Activated CD8-positive, alpha-beta memory T cell treated with anti-CD3 and anti-CD28 coated beads for 1 hour (primary cell): ENCODE data around the gene MEIOC.
"Not testable (repeated sequence)": the region's sequence is repeated elsewhere in the genome, so short reads cannot be mapped to it uniquely, and the experiment has no call there.

Source experiments
- DNase-seq, 2 donors: peaks; one replicate each; pipeline ENCODE4 v3.0.0-alpha.2; 2020; ENCODE audit warnings: low read depth in 1 of 2; ENCODE audit errors: extremely low read depth in 1 of 2

Gene MEIOC

DNA sequence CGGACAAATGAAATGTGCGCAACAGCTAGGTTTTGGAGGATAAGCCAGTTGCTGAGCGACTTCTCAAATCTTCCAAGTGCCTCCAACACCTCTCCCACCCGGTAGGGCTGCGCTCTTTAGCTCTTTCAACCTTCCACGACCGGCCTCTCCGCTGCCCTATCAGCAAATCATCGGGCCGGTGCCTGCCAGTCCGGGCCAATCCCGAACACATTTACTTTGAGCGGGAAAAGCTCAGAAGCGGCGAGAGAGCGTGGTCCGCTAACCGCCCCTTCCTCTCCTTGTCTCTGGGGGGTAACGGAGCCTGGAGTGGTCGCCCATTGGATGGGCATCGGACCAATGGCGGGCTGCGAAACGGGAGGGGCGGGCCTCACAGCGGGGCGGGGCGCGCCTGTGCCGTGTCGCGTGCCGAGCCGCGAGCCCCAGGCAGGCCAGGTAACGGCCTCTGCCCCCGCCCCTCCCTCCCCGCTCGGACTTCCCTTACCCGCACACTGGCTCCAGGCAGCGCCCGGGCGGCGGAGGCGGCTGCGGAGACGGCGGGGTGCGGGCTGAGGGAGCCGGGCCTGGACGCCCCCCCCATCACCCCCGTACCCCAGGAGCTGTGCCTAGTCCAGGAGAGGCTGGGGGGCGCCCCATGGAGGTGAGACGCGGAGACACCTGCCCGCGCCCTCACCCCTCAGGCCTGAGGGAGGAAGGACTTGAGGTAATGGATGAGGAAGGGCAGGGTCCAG, at the start of gene MEIOC:
Gene MEIOC (plus strand): TSS at position 486 of the 728 bp plus-strand sequence. CDS start 146 bp downstream, at position 632.
- DNase-seq = no peak

DNA sequence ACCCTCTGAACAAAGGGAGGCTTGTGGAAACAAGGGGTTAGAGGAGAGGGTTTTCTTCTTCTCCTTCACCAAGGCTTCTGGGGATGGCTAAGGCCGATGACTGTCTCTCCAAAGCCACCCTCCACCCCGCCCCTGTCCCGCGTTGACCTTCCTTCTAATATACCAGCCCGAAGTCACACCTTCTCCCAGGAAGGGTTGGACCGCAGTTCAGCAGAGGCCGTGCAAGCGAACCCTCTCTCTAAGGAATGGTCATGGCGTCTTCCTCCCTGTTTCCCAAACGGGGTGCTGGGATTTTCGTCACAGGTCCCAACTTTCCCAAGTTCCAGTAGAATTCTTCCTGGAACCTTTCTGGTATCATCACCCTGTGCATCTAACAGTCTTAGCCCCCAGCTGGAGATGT, 49.6 kb upstream of the MEIOC start:
- DNase-seq = no peak

DNA sequence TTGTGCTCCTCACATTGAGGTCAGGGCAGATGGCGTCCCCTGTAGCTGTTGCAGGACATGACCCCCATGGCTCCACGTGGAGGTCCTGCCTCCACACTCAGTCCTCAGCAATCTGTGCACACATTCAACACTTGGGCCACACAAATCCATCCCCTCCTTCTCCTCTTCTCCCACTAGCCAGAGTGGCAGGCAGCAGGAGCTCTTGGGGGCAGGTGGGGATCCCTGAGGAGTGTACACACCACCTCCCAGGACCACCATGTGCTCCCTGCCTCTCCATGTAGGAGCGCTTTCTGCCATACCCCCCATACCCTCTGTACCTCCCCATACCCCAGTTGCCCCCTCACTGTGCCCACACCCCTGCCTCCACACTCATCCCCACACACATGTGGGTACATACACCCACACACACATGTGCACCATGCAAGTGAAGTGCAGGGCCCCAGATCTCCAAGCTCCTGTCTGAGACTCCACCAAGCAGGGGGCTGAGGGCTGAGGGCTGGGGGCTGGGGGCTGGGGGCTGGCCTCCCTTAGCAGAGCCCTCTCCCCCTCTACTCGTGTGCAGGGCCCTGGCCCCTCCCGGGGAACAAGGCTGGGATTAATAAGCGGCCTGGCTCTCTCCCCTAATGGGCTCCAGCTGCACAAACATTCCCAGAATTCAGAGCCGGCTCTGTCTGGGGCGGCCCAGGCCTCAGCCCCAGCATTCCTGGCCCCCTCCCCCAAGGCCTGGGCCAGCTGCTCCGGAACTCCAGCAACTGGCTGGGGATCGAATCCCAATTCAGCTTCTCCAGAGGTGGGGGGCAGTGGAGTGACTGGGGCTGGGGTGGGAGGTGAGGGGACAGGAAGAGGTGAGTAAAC, 48.2 kb upstream of the MEIOC start:
- DNase-seq = no peak

DNA sequence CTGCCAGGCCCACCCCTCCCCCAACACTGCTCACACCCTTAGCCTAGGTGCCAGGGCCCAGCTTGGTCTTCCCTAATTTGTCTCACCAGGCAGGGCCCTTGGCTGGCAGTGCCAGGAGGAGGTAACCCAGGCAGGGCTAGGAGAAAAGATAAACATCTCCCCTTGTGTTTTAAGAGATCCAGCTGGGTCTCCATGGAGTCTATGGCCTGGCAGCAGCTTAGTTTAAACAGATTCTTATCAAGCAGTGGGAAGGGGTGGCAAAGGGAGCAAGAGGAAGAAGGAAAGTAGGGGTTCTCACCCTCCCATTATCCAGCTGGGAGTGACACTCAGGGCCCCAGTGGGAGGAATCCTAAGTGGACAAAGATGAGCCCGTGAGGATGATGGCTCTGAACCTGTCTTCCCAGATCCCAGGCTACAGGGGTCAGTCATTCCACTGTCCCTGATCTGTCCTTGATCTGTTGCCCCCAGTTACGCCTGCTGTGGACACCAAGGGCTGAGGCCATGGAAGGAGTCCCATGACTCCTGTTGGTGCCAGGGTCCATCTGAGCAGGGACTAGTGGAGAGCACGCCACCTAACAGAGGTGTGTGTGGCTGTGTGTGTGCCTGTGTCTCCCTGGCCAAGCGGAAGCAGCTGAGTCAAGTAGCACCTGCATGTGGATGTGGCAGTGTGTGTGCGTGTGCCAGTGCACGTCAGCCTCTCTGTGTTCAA, 47.4 kb upstream of the MEIOC start:
- no peak for DNase-seq

DNA sequence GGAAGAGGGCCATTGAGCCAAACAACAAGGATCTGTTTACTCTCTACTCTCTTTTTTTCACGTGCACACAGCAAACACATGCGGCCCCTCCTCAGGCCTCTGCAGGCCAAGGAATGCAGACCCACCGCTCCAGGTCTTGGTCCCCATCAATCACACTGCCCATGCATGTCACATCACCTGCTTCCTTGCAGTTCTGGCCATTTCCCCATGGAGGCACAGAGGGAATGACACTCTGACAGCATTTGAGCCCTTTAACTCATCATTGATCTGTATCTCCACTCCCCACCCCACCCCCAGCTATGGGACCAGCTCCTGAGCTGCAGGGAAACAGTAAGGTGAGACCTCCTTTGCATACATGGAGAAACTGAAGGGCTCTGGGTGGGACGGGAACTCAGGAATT, 45.9 kb upstream of the MEIOC start:
- no peak for DNase-seq

DNA sequence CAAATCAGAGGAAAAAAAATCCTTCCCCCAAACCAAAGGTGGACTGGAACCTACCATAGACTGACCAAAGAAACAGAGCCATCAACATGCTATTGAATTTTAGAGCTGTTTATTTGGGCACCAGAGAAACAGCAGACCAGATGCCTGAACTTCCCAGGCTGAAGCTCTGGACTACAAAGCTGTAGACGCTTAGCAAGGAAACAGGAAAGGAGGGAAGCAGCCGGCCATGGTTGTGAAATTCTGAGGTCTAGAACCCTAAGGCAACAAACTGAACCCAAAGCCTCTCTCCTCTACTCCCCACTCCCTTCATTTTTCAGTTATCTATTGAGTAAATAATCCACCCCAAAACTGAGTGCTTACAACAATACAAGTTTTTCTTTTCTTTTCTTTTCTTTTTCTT, 45.4 kb upstream of the MEIOC start:
- DNase-seq = no peak

DNA sequence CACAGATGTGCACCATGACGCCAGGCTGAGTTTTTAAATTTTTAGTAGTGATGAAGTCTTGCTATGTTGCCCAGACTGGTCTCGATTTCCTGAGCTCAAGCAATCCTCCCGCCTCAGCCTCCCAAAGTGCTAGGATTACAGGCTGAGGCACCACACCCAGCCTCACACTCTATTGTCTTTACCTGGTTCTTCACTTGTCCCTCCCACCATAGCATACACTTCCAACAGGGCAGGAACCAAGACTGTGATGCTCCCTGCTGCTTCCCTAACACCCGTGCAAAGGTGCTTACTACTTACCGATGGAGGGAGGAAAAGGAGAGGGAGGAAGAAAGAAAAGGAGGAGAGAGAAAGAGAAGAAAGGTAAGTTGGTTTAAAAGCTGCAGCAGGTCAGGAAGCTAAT, 41.4 kb upstream of the MEIOC start:
- no peak for DNase-seq

DNA sequence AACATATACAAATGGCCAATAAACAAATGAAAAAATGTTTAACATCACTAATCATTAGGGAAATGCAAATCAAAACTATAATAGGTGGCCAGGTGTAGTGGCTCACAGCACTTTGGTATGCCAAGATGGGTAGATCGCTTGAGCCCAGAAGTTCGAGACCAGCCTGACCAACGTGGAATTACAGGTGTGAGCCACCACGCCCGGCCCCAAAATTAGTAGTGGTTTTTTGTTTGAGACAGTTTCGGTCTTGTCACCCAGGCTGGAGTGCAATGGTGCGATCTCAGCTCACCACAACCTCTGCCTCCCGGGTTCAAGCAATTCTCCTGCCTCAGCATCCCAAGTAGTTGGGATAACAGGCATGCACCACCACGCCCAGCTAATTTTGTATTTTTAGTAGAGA, 37.6 kb upstream of the MEIOC start:
- not testable (repeated sequence) for DNase-seq

DNA sequence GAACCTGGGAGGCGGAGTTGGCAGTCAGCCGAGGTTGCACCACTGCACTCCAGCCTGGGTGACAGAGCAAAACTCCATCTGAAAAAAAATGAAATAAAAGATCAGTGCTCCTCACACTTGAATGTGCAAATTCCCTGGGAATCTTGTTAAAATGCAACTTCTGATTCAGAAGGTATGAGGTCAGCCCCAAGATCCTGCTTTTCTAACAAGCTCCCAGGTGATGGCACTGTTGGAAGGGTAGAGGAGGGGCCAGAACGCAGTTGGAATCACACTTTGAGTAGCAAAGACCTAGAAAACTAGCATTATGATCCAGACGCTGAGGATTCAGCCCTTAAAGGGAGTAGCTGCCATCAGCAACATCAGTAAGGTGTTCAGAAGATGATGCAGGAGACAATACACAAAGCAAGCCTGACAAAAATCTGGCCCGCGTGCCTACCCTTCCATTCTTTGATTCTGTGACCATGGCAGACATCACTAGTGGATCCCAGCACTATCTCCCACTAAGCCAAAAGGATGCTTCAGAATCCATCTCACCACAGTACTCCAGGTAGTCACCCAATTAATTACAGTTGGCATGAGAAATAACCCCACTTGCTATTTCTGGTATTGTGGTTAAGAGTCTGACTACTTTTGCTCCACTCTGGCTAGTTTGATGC, 33.1 kb upstream of the MEIOC start:
- no peak for DNase-seq

DNA sequence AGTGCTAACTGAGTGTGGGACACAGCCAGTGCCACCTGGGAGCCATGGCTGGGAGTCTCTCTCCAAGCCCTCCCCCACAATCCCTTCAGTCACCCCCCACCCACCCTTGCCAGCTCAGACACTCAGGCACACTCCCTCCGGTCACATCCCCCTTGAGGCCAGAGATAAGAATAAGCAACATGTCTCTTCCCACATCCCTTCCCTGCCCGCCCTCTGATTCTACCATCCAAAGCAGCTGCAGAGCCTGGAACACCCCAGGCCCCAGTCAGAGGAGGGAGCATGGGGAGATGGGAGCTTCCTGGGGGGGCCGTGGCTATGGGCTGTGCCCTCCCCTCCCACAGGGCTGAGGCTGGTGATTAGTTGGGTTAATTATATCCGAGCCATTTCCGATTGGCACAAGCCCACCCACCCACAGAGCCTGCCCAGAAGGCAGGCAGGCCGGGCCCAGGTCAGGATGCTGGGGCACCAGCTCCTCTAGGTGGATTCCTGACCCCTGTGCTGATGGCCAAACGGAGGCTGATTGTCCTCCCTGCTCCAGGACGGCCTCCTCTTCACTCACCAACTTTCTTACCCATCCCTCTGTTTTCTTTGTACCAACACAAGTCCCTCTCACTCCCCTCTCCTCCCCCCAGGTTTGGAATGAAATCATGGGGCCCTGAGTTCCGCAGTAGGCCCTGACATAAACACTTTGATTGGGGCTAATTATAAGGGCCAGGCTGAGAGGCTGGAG, 28.6 kb upstream of the MEIOC start:
- no peak for DNase-seq

DNA sequence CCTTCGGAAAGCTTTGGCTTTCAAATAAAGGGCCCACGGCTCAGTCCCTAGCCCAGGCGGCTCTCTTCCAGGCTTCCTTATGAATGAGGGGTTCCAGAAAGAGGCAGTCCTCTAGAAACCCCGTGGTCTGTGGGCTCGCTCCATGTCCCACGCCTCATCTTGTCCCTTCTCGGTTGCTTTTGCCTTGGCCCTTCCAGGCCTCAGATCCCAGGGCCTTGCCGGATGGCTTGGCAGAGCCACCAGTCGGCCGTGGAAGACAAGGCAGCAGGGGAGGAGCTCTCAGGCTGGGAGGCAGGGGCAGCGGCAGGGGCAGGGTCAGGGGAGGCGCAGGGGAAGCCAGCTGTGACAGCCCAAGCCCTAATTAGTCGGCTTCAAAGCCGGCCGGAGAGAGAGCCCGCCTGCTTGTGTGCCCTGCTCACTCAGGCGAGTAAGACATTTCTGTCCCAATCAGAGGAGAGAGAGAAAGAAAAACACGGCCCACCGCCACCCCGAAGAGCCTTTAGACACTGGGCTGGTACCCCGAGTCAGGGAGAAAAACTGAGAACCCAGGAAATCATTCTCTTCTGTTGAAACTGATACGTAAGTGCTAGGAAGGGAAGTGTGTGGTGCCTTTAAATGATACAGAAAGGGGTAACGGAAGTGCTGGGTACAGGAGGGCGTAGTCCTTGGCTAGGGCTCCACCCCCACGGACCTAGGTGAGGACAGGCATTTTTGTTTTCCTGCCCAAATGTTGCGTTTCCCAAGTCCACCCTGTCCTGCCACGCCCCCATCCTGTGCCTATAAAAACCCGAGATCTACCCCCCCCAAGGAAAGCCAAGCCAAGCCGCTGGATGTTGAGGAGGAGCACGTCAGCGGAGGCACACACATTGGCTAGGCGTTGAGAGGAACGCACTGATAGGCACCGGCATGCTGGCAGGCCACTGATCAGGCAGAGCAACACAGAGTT, 27.8 kb upstream of the MEIOC start:
- DNase-seq = no peak

DNA sequence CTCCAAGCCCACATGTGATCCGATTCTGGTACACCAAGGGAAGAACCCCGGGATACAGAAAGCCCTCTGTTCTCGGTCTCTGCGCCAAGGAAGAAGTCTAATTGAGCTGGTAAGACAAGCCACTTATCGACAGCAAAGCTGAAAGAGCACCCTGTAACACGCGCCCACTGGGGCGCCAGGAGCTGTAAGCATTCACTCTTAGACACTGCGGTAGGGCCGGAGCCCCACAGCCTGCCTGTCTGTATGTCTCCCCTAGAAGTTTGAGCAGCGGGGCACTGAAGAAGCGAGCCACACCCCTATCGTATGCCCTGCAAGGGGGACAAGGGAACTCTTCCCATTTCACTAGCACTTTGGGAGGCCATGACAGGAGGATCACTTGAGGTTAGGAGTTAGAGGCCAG, 27.0 kb upstream of the MEIOC start:
- DNase-seq = no peak

DNA sequence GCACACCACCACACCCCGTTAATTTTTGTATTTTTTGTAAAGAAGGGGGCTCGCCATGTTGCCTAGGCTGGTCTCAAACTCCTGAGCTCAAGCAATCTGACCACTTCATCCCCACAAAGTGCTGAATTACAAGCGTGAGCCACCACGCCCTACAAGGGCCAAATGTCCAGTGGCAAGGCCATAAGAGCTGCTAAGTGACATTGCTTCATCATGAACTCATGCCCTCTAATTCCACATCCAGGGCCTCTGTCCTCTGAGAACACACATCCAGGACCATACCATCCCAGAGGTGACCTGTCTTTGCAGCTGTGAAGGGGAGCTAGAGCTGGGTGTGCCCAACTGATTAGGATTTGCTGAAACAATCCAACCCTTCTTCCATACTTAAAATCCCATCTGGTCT, 25.6 kb upstream of the MEIOC start:
- no peak for DNase-seq

DNA sequence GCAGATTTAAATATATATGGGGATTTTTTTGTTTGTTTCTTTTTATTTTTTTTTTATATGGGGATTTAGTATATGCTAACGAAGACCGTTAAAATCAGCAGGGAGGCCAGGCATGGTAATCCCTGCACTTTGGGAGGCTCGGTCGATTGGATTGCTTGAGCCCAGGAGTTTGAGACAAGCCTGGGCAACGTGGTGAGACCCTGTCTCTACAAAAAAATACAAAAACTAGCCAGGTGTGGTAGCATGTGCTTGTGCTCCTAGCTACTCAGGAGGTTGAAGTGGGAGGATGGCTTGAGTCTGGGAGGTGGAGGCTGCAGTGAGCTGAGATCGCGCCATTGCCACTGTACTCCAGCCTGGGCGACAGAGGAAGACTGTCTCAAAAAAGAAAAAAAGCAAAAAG, 22.3 kb upstream of the MEIOC start:
- no peak for DNase-seq

DNA sequence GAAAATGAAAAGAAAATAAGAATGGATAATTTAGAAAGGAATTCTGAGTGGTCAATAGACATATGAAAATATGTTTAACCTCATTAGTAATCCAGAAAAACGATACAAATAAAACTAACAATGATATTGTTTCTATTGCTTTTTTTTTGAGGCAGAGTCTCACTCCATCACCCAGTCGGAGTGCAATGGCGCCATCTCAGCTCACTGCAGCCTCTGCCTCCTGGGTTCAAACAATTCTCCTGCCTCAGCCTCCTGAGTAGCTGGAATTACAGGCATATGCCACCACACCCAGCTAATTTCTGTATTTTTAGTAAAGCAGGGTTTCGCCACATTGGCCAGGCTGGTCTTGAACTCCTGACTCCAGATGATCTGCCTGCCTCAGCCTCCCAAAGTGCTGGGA, 21.9 kb upstream of the MEIOC start:
- DNase-seq = not testable (repeated sequence)

DNA sequence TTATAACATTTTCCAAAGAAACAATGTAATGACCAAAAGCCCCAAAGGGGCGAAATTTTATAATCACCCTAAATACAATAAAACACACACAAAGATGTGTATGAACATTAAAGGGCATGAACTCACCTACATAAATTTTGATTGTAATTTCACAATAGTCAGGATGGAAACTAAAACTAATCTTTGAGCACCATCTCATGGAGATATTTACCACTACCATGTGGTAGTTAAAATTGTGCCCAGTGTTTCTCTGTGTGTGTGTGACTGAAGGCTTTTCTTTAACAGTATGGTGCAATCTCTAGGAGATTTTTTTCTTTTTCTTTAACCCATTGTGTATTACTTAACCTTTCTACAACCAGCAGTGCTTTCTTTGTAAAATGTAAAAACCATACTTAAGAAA, 19.7 kb upstream of the MEIOC start:
- no peak for DNase-seq

DNA sequence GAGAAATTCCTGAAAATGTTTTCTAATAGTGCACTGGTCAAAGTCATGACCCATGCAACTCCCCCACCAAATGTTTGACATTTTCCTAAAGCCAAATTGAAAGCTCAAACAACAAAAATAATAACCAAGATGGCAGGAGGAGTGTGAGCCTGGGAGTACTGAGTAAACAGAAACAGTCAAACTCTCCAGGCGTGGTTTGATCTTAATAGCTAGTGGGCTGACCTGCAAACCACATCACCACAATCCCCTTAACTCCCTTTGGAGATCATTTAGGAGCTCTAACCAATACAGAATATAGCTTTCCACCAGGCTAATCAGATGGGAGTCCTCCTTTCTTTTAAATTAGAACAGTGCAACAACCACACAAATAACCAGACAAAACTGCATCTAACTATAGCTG, 19.2 kb upstream of the MEIOC start:
- DNase-seq = no peak

DNA sequence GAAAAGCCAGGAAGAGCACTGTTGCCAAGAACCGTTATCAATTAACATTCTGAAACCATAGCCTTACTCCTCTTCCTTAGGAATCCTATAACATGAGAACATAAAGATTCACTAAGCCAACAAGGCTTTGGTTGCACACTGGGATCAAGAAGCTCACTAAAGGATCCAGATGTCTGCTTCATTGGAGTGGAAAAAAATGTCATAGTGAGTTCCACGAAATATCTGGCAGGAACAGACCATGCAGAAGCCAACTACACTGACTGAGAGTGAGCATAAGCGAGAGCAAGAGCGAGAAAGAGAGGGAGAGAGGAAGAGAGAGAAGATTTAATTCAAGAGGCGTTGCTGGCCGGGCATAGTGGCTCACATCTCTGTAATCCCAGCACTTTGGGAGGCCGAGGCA, 13.4 kb upstream of the MEIOC start:
- DNase-seq = no peak

DNA sequence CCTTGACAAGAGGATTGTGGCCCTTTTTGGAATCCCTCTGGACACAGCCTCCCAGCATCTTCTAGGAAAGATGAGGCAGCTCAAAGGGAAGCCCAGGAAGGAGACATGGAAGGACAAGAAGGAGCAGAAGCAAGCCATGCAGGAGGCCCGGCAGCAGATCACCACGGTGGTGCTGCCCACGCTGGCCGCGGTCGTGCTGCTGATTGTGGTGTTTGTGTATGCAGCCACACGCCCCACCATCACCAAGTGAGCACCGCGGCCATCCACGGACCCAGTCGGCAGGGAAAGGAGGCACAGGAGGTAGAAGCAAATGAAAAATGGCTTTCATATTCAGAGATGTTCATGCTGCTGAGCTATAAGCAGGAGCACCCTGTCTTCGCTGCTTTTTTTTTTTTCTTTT, 10.9 kb upstream of the MEIOC start:
- DNase-seq = no peak
